GM19023 (cell line): ENCODE results near the gene RGS19.

Experiments used
- ATAC-seq: cut with Tn5 transposase; IDR thresholded peaks from one replicate; pipeline ENCODE4 v1.9.1; 2021; ENCODE audit warnings: mild to moderate bottlenecking, moderate library complexity; ENCODE audit not compliant: unreplicated experiment

RGS19 gene

GRCh38 chr20:64065062-64065973, 14.0 kb downstream of the RGS19 start:
- ATAC-seq, result no peak

GRCh38 chr20:64064145-64064698, 15.1 kb downstream of the RGS19 start:
- ATAC-seq, result no peak

GRCh38 chr20:64063389-64064144, 15.8 kb downstream of the RGS19 start:
- no peak for ATAC-seq

GRCh38 chr20:64062596-64063388, 16.5 kb downstream of the RGS19 start, which contains the start of gene TCEA2:
Gene TCEA2 (plus strand): TSS chr20:64063198. CDS start chr20:64063313, 115 bp downstream.
- peak; percentile 80 for ATAC-seq

- ATAC-seq, result no peak
Measured at GRCh38 chr20:64062276-64062595, 17.1 kb downstream of the RGS19 start.

GRCh38 chr20:64058536-64058935, 20.8 kb downstream of the RGS19 start:
- no peak for ATAC-seq

- peak; percentile 62 for ATAC-seq
Measured at GRCh38 chr20:64057628-64058498, 21.5 kb downstream of the RGS19 start.

- peak; percentile 23 for ATAC-seq
Measured at GRCh38 chr20:64056889-64057627, 22.3 kb downstream of the RGS19 start.

GRCh38 chr20:64056639-64056888, 22.8 kb downstream of the RGS19 start:
- ATAC-seq, result no peak

GRCh38 chr20:64055893-64056638, 23.3 kb downstream of the RGS19 start:
- no peak for ATAC-seq

- ATAC-seq, result no peak
Measured at GRCh38 chr20:64055396-64055892, 23.9 kb downstream of the RGS19 start.

GRCh38 chr20:64053841-64054661, 25.3 kb downstream of the RGS19 start:
- no peak for ATAC-seq

GRCh38 chr20:64052987-64053840, 26.1 kb downstream of the RGS19 start:
- ATAC-seq, result no peak

GRCh38 chr20:64052326-64052722, 27.0 kb downstream of the RGS19 start:
- ATAC-seq, result no peak

- ATAC-seq, result no peak
Measured at GRCh38 chr20:64051561-64052325, 27.6 kb downstream of the RGS19 start.

GRCh38 chr20:64051033-64051452, 28.3 kb downstream of the RGS19 start:
- no peak for ATAC-seq
